H1 (cell line): Measurements from ENCODE around the gene EHD4. TPM values are rescaled to one million over a fixed set of nuclear protein-coding genes. Genes with fewer than 3 reads are reported as not detected.

Experiments
- CEBPB ChIP-seq: IDR thresholded peaks from 2 replicates; pipeline ENCODE4 v1.6.1; 2012; ENCODE audit warnings: low read depth, low read length
- CTCF ChIP-seq, 3 experiments: IDR thresholded peaks; 1 replicate in 2 of 3; 2 replicates in 1 of 3; pipeline versions ENCODE4 v1.5.1 to v1.6.1; 2011; ENCODE audit warnings: low read length in 3 of 3, mild to moderate bottlenecking in 3 of 3, inconsistent platforms in 2 of 3, low read depth in 1 of 3, moderate library complexity in 1 of 3; ENCODE audit not compliant: insufficient read depth in 1 of 3; ENCODE audit errors: control extremely low read depth in 1 of 3
- FOSL1 ChIP-seq: IDR thresholded peaks from 2 replicates; pipeline ENCODE4 v1.6.1; 2011; ENCODE audit warnings: mild to moderate bottlenecking, low read depth, low read length, moderate library complexity; ENCODE audit not compliant: insufficient read depth
- KDM1A ChIP-seq: fragments of 200-600, 300-600 bp; sonication (generic); IDR thresholded peaks from 2 replicates; pipeline ENCODE4 v1.7.1; 2016; ENCODE audit warnings: mild to moderate bottlenecking, low read length, borderline replicate concordance
- PHF8 ChIP-seq: fragments of 200-600 bp; sonication (generic); conservative IDR thresholded peaks from 2 replicates; pipeline ENCODE4 v1.7.1; 2012; ENCODE audit warnings: low read depth, mild to moderate bottlenecking, inconsistent platforms, low read length, moderate library complexity
- POLR2A ChIP-seq, 2 experiments: IDR thresholded peaks; 1 replicate in 1 of 2; 2 replicates in 1 of 2; pipeline ENCODE4 v1.6.1; 2011; ENCODE audit warnings: low read depth in 2 of 2, low read length in 2 of 2, mild to moderate bottlenecking in 2 of 2; ENCODE audit errors: control extremely low read depth in 1 of 2
- TCF12 ChIP-seq: IDR thresholded peaks from 2 replicates; pipeline ENCODE4 v1.6.1; 2011; ENCODE audit warnings: low read depth, mild to moderate bottlenecking, low read length
- polyA plus RNA-seq, 7 experiments: library from polyadenylated mRNA; depleted of rRNA in 3 of 7; stranded (reverse) in 5 of 7; unstranded in 2 of 7; fragments of >200 nt in 5 of 7; fragments of 200-250 nt in 2 of 7; gene quantifications; 1 replicate in 5 of 7; 2 replicates in 1 of 7; 4 replicates in 1 of 7; pipeline versions ENCODE4 v1.2.1 to v1.2.3, GENCODE V29; 2011 to 2013; ENCODE audit warnings: missing spikeins in 2 of 7, mixed read lengths in 2 of 7
- total RNA-seq: library from RNA; stranded (reverse); fragmentation: NEBNext Ultra II Directional; extraction: Animal tissue kit (Norgen Biotek cat#: 25700); gene quantifications from 2 replicates; pipeline ENCODE4 v1.2.1, GENCODE V29; 2021

Gene EHD4
- total and polyA plus RNA-seq, 2 of the 8 experiments (the other 6 are each of a cell fraction or from before 2014, with no cell fraction given), result 17.5 to 24.5 TPM

- TF ChIP-seq CTCF (IDR thresholded peaks at IDR 0.05; ENCODE audit: control extremely low read depth in 1 of 3, insufficient read depth in 1 of 3, low read depth in 1 of 3, low read length in 3 of 3), result no peak
- no peak for TF ChIP-seq TCF12
- TF ChIP-seq CEBPB, result no peak
- no peak for TF ChIP-seq FOSL1
- no peak for TF ChIP-seq POLR2A (IDR thresholded peaks at IDR 0.05; ENCODE audit: control extremely low read depth in 1 of 2, low read depth in 2 of 2, low read length in 2 of 2)
- no peak for TF ChIP-seq PHF8
- TF ChIP-seq KDM1A, result no peak
- TF ChIP-seq, all 59 proteins: peak for 0
Observed at GRCh38 chr15:41885841-41886240, 86.5 kb downstream of the EHD4 start (continued).
